ENCODE measurements around the gene FAF1. TPM values are rescaled to one million over a fixed set of nuclear protein-coding genes. Genes with fewer than 3 reads are reported as not detected.
"Not testable (repeated sequence)": the region's sequence is repeated elsewhere in the genome, so short reads cannot be mapped to it uniquely, and the experiment has no call there.

Gene FAF1
- total RNA-seq, 4 donors from 2014 or later = 32.3 to 51.4 (median 36.1) TPM

DNA sequence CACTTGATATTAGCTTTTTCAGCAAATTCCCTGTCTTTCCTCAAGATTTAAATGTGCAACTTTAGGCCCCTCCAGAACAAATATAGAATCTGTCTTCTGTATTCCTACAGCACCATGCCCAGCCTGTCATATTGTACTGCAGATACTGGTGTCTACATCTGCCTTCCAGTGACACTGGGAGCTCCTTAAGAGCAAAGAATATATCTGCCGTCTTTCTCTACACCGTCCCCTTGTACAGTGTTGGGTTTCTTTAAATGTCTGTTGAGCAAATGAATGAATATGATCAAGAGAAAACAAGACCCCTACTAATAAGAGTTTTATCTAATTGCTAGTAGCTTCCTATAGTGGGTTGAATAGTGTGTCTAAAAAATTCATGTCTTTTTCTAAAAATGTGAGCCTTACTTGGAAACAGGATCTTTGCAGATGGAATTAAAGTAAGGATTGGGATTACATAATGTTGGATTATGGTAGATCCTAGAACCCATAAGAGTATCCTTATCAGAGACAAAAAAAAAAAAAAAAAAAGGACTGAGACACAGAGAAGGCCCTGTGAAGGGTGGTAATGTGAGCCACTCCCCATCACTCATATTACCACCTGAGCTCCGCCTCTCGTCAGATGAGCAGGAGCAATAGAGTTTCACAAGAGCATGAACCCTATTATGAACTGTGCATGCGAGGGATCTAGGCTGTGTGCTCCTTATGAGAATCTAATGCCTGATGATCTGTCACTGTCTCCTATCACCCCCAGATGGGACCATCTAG is 128.6 kb downstream of the FAF1 start:
- DNase-seq (ENCODE audit: low spot score) (no peak), ATAC-seq (ENCODE audit: low FRiP score) (no peak)
- TF ChIP-seq, protein P1, sequence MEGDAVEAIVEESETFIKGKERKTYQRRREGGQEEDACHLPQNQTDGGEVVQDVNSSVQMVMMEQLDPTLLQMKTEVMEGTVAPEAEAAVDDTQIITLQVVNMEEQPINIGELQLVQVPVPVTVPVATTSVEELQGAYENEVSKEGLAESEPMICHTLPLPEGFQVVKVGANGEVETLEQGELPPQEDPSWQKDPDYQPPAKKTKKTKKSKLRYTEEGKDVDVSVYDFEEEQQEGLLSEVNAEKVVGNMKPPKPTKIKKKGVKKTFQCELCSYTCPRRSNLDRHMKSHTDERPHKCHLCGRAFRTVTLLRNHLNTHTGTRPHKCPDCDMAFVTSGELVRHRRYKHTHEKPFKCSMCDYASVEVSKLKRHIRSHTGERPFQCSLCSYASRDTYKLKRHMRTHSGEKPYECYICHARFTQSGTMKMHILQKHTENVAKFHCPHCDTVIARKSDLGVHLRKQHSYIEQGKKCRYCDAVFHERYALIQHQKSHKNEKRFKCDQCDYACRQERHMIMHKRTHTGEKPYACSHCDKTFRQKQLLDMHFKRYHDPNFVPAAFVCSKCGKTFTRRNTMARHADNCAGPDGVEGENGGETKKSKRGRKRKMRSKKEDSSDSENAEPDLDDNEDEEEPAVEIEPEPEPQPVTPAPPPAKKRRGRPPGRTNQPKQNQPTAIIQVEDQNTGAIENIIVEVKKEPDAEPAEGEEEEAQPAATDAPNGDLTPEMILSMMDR (IDR thresholded peaks at IDR 0.05) = no peak

DNA sequence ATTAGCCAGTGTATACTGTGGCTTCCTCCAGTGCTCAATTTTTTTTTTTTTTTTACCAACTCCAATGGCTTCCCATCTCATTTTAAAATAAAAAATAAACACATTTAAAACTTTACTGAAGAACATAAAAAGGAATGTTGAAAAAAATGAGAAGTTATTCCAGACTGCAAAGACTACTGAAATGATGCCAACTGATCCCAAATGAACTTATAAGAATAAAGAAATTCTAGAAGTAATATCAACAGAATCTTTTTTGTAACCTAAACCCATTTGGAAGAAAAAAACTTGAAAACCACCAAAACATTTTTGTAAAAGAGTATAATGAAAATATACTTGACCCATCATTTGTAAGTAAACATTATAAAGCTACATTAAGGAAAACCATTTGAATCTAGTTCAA is 129.4 kb downstream of the FAF1 start:
- ATAC-seq (ENCODE audit: low FRiP score) (no peak), DNase-seq (ENCODE audit: low spot score) (no peak)
- TF ChIP-seq, protein P1 (IDR thresholded peaks at IDR 0.05) = no peak

DNA sequence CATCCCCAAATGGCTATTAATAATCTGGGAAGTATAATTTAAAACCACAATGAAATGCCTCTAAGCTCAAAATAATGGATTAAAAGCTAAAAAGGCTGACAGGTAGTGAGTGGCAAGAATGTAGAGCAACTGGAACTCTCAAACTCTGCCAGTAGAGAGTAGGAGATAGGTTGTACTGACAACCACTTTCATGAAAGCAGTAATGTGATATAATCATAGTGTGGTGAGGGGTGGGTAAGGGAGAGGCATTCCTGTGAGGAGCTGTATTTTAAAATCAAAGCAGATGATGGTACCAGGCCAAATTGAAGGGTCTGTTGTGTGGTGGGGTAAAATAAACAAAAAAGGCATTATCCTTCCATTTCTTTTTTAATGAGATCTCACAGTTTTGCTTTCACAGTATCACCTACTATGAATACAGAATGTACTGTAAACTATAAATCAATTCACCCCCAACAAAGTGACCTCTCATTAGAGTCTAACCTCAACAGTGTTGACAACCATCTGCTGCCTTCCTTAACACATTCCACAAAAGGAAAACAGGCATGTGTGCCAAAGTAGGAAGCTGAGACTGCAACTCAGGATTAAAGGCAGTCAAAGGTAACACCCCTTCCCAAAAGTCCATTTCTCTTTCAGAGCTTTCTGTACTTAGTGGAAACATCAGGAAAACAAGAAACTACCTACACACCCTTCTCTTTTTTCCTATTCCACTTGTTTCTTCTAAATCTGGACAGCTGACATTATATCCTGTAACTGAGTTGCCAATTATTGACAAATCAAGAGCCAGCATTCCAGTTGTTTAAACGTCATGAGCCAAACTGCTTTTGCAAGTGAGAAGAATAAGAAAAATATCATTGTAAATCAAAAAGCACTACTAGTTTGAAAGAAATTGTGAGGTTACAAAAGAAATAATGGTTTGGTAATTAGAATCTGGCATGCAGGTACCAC is 130.8 kb downstream of the FAF1 start:
- ATAC-seq (ENCODE audit: low FRiP score) (no peak), DNase-seq (ENCODE audit: low spot score) (no peak)
- TF ChIP-seq, protein P1 (IDR thresholded peaks at IDR 0.05) = no peak

DNA sequence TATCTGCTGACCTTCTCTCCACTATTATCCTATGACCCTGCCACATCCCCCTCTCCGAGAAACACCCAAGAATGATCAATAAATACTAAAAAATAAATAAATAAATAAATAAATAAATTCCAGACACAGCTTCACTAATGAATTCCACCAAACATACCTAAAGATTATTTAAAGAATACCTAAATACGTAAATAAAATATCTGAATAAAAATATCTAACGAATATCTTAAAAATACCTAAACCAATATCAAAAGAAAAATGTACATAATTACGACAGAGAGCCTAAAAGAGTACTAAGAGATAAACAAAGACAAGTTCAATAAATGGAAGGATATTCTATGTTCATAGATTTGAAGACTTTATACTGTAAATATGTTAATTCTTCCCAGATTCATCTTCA is 132.5 kb downstream of the FAF1 start:
- ATAC-seq (ENCODE audit: low FRiP score) (no peak), DNase-seq (ENCODE audit: low spot score) (no peak)
- TF ChIP-seq, protein P1 (IDR thresholded peaks at IDR 0.05) = no peak

DNA sequence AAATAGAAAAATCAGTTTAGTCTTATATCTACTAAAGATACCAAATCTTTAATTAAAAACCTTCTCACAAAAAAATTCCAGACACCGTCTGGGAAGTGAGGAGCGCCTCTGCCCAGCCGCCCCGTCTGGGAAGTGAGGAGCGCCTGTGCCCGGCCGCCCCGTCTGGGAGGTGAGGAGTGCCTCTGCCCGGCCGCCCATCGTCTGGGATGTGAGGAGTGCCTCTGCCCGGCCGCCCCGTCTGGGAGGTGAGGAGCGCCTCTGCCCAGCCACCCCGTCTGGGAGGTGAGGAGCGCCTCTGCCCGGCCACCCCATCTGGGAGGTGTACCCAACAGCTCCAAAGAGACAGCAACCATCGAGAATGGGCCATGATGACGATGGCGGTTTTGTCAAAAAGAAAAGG is 133.3 kb downstream of the FAF1 start:
- not testable (repeated sequence) for ATAC-seq (ENCODE audit: low FRiP score); DNase-seq (ENCODE audit: low spot score)

DNA sequence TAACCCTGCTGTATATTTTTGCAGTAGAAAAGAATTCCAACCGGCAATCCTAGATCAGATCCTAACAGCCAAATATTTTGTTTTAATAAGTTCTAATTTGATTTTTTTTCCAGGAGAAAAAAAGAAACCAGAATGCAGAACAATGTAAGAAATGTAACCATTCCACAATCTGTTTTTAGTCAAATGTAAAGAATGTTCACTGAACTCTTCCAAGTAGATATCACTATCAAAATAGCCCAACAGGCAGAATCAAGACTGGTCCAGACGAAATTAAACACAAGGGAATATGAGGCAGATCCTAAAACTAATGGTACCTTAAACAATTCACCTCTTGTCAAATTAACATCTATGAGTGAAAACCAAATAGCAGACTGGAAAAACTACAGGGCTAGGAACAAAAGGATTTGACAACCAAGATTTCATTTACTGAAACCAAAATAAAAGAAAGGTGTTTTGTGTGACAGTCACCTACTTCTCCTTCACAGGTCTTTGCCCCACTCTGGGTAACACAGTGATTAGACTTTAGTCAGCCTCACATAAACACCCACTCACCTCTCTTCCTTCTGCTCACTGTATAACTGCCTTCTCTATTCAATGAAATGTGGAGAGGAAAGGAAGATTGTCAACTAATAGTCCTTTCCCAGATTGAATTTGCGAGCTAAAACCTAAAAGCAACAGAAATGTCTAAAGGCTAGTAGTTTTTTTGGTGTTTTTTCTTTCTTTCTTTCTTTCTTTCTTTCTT is 137.9 kb downstream of the FAF1 start:
- DNase-seq (ENCODE audit: low spot score) (no peak), ATAC-seq (ENCODE audit: low FRiP score) (no peak)
- TF ChIP-seq, protein P1 (IDR thresholded peaks at IDR 0.05) = no peak

DNA sequence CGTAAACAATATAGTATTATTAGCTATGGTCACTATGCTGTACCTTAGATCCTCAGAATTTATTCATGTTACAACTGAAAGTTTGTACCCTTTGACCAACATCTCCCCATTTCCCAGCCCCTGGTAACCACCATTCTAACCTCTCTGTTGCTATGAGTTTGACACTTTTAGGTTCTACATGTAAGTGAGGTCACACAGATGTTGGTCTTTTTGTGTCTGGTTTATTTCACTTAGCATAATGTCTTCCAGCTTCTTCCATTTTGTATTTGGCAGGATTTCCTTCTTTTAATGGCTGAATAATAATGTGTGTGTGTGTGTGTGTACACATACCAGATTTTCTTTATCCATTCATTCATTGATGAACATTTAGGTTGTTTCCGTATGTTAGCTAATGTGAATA is 139.5 kb downstream of the FAF1 start:
- TF ChIP-seq, protein P1 (IDR thresholded peaks at IDR 0.05) = no peak
- ATAC-seq (ENCODE audit: low FRiP score) (no peak), DNase-seq (ENCODE audit: low spot score) (no peak)
